H1 (cell line): ENCODE data around the gene FKTN. TPM values are rescaled to one million over a fixed set of nuclear protein-coding genes. Genes with fewer than 3 reads are reported as not detected.

Experiments used
- CHD2 ChIP-seq: IDR thresholded peaks from 2 replicates; pipeline ENCODE4 v1.6.1; 2012; ENCODE audit warnings: low read length, improper control_type of control experiment
- EGR1 ChIP-seq: IDR thresholded peaks from 2 replicates; pipeline ENCODE4 v1.6.1; 2011; ENCODE audit warnings: low read depth, low read length, borderline replicate concordance
- HDAC6 ChIP-seq: IDR thresholded peaks from one replicate; pipeline ENCODE4 v1.7.1; 2012; ENCODE audit warnings: low read depth, mild to moderate bottlenecking, inconsistent platforms, low read length, moderate library complexity
- POLR2A ChIP-seq, 2 experiments: IDR thresholded peaks; 1 replicate in 1 of 2; 2 replicates in 1 of 2; pipeline ENCODE4 v1.6.1; 2011; ENCODE audit warnings: low read depth in 2 of 2, low read length in 2 of 2, mild to moderate bottlenecking in 2 of 2; ENCODE audit errors: control extremely low read depth in 1 of 2
- RFX5 ChIP-seq: IDR thresholded peaks from 2 replicates; pipeline ENCODE4 v1.6.1; 2011; ENCODE audit warnings: low read depth, low read length, improper control_type of control experiment, borderline replicate concordance
- TAF7 ChIP-seq: optimal IDR thresholded peaks from 2 replicates; pipeline ENCODE3; 2011; ENCODE audit warnings: low read depth, mild to moderate bottlenecking, inconsistent platforms, low read length, moderate library complexity, borderline replicate concordance
- polyA plus RNA-seq, 7 experiments: library from polyadenylated mRNA; depleted of rRNA in 3 of 7; stranded (reverse) in 5 of 7; unstranded in 2 of 7; fragments of >200 nt in 5 of 7; fragments of 200-250 nt in 2 of 7; gene quantifications; 1 replicate in 5 of 7; 2 replicates in 1 of 7; 4 replicates in 1 of 7; pipeline versions ENCODE4 v1.2.1 to v1.2.3, GENCODE V29; 2011 to 2013; ENCODE audit warnings: missing spikeins in 2 of 7, mixed read lengths in 2 of 7
- total RNA-seq: library from RNA; stranded (reverse); fragmentation: NEBNext Ultra II Directional; extraction: Animal tissue kit (Norgen Biotek cat#: 25700); gene quantifications from 2 replicates; pipeline ENCODE4 v1.2.1, GENCODE V29; 2021
- TF ChIP-seq, protein P1 (sequence below): fragments of 300-600 bp; sonication (generic); IDR thresholded peaks from 2 replicates; pipeline ENCODE4 v1.7.1; 2012; ENCODE audit warnings: low read length, moderate library complexity, mild to moderate bottlenecking, inconsistent platforms; ENCODE audit not compliant: insufficient replicate concordance

The FKTN gene
- total and polyA plus RNA-seq, 2 of the 8 experiments (the other 6 are each of a cell fraction or from before 2014, with no cell fraction given) = 2.7 to 13.4 TPM

DNA sequence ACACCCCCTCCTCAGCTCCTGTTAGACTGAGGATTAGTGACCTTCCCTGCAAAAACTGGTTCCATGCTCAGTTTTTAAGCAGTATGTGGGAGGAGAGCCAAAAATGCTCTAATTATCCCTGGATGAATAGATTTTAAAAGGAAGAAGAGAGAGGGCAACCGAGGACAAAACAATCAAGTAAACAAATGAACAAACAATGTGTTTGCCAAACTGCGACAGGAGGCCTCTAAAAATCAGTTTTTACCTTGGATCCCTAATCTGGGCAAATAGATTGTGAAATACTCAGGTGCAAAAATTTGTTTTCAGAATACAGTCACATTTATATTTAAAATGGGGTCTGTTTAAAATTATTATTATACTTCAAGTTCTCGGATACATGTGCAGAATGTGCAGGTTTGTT lies 112.8 kb downstream of the FKTN start (continued):
- TF ChIP-seq, protein P1, sequence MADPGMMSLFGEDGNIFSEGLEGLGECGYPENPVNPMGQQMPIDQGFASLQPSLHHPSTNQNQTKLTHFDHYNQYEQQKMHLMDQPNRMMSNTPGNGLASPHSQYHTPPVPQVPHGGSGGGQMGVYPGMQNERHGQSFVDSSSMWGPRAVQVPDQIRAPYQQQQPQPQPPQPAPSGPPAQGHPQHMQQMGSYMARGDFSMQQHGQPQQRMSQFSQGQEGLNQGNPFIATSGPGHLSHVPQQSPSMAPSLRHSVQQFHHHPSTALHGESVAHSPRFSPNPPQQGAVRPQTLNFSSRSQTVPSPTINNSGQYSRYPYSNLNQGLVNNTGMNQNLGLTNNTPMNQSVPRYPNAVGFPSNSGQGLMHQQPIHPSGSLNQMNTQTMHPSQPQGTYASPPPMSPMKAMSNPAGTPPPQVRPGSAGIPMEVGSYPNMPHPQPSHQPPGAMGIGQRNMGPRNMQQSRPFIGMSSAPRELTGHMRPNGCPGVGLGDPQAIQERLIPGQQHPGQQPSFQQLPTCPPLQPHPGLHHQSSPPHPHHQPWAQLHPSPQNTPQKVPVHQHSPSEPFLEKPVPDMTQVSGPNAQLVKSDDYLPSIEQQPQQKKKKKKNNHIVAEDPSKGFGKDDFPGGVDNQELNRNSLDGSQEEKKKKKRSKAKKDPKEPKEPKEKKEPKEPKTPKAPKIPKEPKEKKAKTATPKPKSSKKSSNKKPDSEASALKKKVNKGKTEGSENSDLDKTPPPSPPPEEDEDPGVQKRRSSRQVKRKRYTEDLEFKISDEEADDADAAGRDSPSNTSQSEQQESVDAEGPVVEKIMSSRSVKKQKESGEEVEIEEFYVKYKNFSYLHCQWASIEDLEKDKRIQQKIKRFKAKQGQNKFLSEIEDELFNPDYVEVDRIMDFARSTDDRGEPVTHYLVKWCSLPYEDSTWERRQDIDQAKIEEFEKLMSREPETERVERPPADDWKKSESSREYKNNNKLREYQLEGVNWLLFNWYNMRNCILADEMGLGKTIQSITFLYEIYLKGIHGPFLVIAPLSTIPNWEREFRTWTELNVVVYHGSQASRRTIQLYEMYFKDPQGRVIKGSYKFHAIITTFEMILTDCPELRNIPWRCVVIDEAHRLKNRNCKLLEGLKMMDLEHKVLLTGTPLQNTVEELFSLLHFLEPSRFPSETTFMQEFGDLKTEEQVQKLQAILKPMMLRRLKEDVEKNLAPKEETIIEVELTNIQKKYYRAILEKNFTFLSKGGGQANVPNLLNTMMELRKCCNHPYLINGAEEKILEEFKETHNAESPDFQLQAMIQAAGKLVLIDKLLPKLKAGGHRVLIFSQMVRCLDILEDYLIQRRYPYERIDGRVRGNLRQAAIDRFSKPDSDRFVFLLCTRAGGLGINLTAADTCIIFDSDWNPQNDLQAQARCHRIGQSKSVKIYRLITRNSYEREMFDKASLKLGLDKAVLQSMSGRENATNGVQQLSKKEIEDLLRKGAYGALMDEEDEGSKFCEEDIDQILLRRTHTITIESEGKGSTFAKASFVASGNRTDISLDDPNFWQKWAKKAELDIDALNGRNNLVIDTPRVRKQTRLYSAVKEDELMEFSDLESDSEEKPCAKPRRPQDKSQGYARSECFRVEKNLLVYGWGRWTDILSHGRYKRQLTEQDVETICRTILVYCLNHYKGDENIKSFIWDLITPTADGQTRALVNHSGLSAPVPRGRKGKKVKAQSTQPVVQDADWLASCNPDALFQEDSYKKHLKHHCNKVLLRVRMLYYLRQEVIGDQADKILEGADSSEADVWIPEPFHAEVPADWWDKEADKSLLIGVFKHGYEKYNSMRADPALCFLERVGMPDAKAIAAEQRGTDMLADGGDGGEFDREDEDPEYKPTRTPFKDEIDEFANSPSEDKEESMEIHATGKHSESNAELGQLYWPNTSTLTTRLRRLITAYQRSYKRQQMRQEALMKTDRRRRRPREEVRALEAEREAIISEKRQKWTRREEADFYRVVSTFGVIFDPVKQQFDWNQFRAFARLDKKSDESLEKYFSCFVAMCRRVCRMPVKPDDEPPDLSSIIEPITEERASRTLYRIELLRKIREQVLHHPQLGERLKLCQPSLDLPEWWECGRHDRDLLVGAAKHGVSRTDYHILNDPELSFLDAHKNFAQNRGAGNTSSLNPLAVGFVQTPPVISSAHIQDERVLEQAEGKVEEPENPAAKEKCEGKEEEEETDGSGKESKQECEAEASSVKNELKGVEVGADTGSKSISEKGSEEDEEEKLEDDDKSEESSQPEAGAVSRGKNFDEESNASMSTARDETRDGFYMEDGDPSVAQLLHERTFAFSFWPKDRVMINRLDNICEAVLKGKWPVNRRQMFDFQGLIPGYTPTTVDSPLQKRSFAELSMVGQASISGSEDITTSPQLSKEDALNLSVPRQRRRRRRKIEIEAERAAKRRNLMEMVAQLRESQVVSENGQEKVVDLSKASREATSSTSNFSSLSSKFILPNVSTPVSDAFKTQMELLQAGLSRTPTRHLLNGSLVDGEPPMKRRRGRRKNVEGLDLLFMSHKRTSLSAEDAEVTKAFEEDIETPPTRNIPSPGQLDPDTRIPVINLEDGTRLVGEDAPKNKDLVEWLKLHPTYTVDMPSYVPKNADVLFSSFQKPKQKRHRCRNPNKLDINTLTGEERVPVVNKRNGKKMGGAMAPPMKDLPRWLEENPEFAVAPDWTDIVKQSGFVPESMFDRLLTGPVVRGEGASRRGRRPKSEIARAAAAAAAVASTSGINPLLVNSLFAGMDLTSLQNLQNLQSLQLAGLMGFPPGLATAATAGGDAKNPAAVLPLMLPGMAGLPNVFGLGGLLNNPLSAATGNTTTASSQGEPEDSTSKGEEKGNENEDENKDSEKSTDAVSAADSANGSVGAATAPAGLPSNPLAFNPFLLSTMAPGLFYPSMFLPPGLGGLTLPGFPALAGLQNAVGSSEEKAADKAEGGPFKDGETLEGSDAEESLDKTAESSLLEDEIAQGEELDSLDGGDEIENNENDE = no peak
- TF ChIP-seq POLR2A (IDR thresholded peaks at IDR 0.05; ENCODE audit: control extremely low read depth in 1 of 2, low read depth in 2 of 2, low read length in 2 of 2) = no peak
- TF ChIP-seq RFX5 = no peak
- TF ChIP-seq EGR1 = no peak
- no peak for TF ChIP-seq CHD2
- TF ChIP-seq TAF7 = no peak
- no peak for TF ChIP-seq HDAC6
